Right lobe of liver (tissue), 6 donors: ENCODE results near the gene CAMTA1. TPM values are rescaled to one million over a fixed set of nuclear protein-coding genes. Genes with fewer than 3 reads are reported as not detected.
A peak's percentile ranks its signal among the peaks of the same experiment; 100 is the strongest.

Source experiments
- ATAC-seq, 4 donors: fragments of 200-7000 bp; cut with Tn5 transposase; one replicate each; pipeline ENCODE4 v1.9.1; 2020; ENCODE audit warnings: mild to moderate bottlenecking in 4 of 4, moderate library complexity in 4 of 4
- DNase-seq, 3 donors: peaks; one replicate each; pipeline ENCODE4 v3.0.0-alpha.2; 2020
- H3K27ac ChIP-seq, 3 donors: fragments of 200-600 bp; one replicate each; pipeline ENCODE4 v1.8.0; 2022
- H3K27me3 ChIP-seq, 2 donors: fragments of 200-600 bp; one replicate each; pipeline ENCODE4 v1.8.0; 2022
- H3K36me3 ChIP-seq, 4 donors: fragments of 200-600 bp; sonication (generic) in 1 of 4; one replicate each; pipeline versions ENCODE4 v1.5.1 to v1.8.0; 2017 to 2022; ENCODE audit warnings: control low read depth in 1 of 4
- H3K4me1 ChIP-seq, 4 donors: fragments of 200-600 bp; sonication (generic) in 1 of 4; one replicate each; pipeline versions ENCODE4 v1.5.1 to v1.8.0; 2017 to 2022; ENCODE audit warnings: control low read depth in 1 of 4
- H3K4me3 ChIP-seq, 3 donors: fragments of 200-600 bp; one replicate each; pipeline ENCODE4 v1.8.0; 2022
- H3K9me3 ChIP-seq, 4 donors: fragments of 200-600 bp; sonication (generic) in 1 of 4; one replicate each; pipeline versions ENCODE4 v1.5.1 to v1.8.0; 2017 to 2022; ENCODE audit warnings: control low read depth in 1 of 4
- POLR2A ChIP-seq: fragments of 450-650 bp; IDR thresholded peaks from one replicate; pipeline ENCODE4 v1.6.1; 2017; ENCODE audit warnings: antibody characterized with exemption, mild to moderate bottlenecking
- WGBS: methylation state at CpG from one replicate; pipeline ENCODE4 v1.1.6; 2018; ENCODE audit warnings: low coverage, low lambda C conversion rate; ENCODE audit not compliant: insufficient coverage; ENCODE audit errors: missing lambda C conversion rate; 5-methylcytosine and 5-hydroxymethylcytosine counted together
- intact Hi-C, 2 donors: fragments of 100-400 bp; cut with DNase I; formaldehyde crosslinking; loops; one replicate each; pipeline versions ENCODE4 v1.11.2 to v1.14.1; 2022
- total RNA-seq, 6 experiments: library from RNA; depleted of rRNA in 2 of 6; stranded (reverse); fragments of >200 nt in 2 of 6; fragmentation: NEBNext Ultra II Directional in 3 of 6; extraction: Animal tissue kit (Norgen Biotek cat#: 25700) in 3 of 6; gene quantifications; one replicate each; pipeline versions ENCODE4 v1.1.0 to v1.2.4, GENCODE V29; 2016 to 2023
- TF ChIP-seq, protein P1 (sequence below), 4 donors: fragments of 200-600 bp in 3 of 4; fragments of 450-650 bp in 1 of 4; IDR thresholded peaks; one replicate each; pipeline versions ENCODE4 v1.5.1 to v1.8.0; 2016 to 2022; ENCODE audit warnings: antibody characterized with exemption in 4 of 4, mild to moderate bottlenecking in 2 of 4
- donor health status: DM: no; HTN: yes; CAD: no.
- donor health status: DM: no; HTN: no; CAD: no.
- donor health status: DM: no; HTN: no; CAD: no.
- donor health status: DM: no; HTN: yes; CAD: no.
- donor health status: DM: no; HTN: yes; CAD: no.

Gene CAMTA1
- total RNA-seq, 6 experiments from 2014 or later: 32.3 to 49.4 (median 37.2) TPM

DNA sequence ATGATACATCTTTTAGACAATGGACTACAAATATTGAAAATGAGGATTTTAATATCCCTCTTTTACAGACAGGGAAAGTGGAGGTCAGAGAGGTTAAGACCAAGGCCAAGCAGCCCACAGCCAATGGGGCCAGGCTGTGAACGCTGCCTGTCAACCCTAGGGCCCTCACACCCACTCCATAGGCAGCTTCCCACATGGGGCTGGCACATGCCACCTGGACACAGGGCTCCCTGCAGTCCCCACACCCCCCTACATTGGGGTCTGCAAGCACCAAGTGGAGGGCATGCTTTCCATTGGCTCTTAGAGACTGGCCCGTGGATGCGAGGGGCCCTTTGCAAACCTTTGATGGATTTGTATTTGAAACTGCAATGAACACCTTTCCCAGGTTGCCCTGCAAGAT lies 637.3 kb downstream of the CAMTA1 start:
- intact Hi-C loops: no loop called here
- Histone ChIP-seq H3K4me1 (no peaks in the 10 kb centered on the region), H3K27ac (no peak overlapping the region), H3K9me3 (no peaks in the 10 kb centered on the region), H3K36me3 (no peaks in the 10 kb centered on the region), H3K4me3 (no peak overlapping the region), H3K27me3 (no peaks in the 10 kb centered on the region)
- WGBS: no CpG with 5 or more reads among the region's 3 CpGs
- ATAC-seq: no peak
- TF ChIP-seq, protein P1, sequence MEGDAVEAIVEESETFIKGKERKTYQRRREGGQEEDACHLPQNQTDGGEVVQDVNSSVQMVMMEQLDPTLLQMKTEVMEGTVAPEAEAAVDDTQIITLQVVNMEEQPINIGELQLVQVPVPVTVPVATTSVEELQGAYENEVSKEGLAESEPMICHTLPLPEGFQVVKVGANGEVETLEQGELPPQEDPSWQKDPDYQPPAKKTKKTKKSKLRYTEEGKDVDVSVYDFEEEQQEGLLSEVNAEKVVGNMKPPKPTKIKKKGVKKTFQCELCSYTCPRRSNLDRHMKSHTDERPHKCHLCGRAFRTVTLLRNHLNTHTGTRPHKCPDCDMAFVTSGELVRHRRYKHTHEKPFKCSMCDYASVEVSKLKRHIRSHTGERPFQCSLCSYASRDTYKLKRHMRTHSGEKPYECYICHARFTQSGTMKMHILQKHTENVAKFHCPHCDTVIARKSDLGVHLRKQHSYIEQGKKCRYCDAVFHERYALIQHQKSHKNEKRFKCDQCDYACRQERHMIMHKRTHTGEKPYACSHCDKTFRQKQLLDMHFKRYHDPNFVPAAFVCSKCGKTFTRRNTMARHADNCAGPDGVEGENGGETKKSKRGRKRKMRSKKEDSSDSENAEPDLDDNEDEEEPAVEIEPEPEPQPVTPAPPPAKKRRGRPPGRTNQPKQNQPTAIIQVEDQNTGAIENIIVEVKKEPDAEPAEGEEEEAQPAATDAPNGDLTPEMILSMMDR (IDR thresholded peaks at IDR 0.05): no peak
- TF ChIP-seq POLR2A: no peak
- DNase-seq: peak in 2 of 3 donors; percentile 20 to 23

DNA sequence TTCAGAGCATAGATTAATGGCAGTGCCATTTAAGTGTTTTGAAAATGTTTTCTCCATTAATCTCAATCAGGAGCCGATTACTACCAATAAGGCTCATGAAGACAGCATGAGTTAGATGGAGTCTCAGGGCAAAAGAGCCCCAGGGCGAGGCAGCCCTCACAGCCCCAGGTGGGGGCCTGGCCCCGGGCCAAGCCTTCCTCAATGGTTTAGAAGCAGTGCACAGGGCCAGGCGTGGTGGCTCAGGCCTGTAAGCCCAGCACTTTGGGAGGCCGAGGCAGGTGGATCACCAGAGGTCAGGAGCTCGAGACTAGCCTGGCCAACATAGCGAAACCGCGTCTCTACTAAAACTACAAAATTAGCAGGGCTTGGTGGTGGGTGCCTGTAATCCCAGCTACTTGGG lies 637.7 kb downstream of the CAMTA1 start:
- no peak for TF ChIP-seq POLR2A
- TF ChIP-seq, protein P1 (IDR thresholded peaks at IDR 0.05): no peak
- DNase-seq (peak in 2 of 3 donors; percentile 31 to 33), ATAC-seq (no peak)
- no peaks in the 10 kb centered on the region for H3K36me3 ChIP-seq
- 83% methylated on average over 1 of the region's 9 CpGs for WGBS
- intact Hi-C loops: no loop called here
- H3K27ac ChIP-seq: no peak overlapping the region
- no peaks in the 10 kb centered on the region for H3K27me3 ChIP-seq
- no peaks in the 10 kb centered on the region for H3K4me1 ChIP-seq
- H3K4me3 ChIP-seq: no peak overlapping the region
- no peaks in the 10 kb centered on the region for H3K9me3 ChIP-seq

DNA sequence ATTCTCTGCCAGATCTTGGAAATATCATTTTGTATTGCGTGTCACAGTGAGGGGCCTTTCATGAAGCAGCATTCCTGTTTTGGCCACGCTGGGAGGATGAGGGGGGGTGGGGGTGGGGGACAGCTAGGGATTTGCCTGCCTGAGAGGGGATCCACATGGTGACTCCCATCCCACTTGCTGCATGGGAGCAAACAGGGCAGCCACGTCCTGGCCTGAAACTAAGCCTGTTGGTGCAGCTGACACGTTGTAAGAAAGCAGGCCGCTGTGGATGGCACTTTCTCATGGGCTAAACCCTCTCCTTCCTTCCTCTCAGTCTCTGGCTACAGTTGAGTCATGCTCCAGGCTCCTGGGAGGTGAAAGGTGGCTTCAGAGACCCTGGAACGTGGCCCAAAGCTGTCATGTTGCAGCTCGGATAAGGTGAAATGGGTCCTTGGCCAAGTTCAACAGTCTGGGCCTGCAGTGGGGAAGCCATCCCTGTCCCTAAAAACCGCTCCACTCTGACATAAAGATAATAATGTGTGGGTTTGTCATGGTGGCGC lies 639.2 kb downstream of the CAMTA1 start:
- ATAC-seq (no peak), DNase-seq (peak; percentile 5 to 21 (median 13))
- H3K4me3 ChIP-seq: no peak overlapping the region
- H3K27me3 ChIP-seq: no peaks in the 10 kb centered on the region
- H3K27ac ChIP-seq: no peak overlapping the region
- TF ChIP-seq, protein P1 (IDR thresholded peaks at IDR 0.05): no peak
- no peak for TF ChIP-seq POLR2A
- no peaks in the 10 kb centered on the region for H3K36me3 ChIP-seq
- 71% methylated on average over 3 of the region's 9 CpGs for WGBS
- H3K9me3 ChIP-seq: no peaks in the 10 kb centered on the region
- H3K4me1 ChIP-seq: no peaks in the 10 kb centered on the region
- intact Hi-C loops: no loop called here

DNA sequence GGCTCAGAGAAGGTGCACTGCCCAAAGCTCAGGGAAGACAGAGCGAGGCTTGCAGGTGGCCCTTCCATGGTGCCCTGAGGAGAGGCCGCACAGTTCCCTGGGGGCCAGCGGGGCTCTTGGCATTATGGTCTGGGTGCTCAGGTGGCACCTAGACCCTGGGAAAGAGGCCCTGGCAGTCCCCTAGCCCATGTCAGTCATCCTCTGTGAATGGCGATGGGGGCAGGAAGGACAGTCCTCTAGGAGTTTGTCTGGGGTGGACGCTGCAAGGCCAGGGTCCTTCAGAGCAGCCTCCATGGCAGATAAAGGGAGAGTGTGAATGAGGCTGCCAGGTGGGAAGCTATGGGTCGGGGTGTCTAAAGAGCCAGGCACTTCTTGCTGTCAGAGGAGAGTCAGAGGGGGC lies 640.0 kb downstream of the CAMTA1 start:
- intact Hi-C loops: no loop called here

More for the DNA sequence above, 640.0 kb downstream of the CAMTA1 start:
- Histone ChIP-seq H3K27me3 (no peaks in the 10 kb centered on the region), H3K4me1 (no peaks in the 10 kb centered on the region), H3K36me3 (no peaks in the 10 kb centered on the region), H3K9me3 (no peaks in the 10 kb centered on the region), H3K27ac (no peak overlapping the region), H3K4me3 (no peak overlapping the region)
- DNase-seq: peak in 2 of 3 donors; percentile 2 to 35
- 100% methylated on average over 1 of the region's 6 CpGs for WGBS
- TF ChIP-seq, protein P1 (IDR thresholded peaks at IDR 0.05): no peak
- no peak for TF ChIP-seq POLR2A
- ATAC-seq: no peak
